GM13977 (cell line): ENCODE data around the gene IL17B.

Experiments
- DNase-seq: peaks from one replicate; pipeline ENCODE4 v3.0.0; 2012; ENCODE audit warnings: low spot score
- in situ Hi-C: fragments of 300-500 bp; cut with MboI; formaldehyde crosslinking; loops from one replicate; pipeline ENCODE4 v1.12.0; 2022; ENCODE audit warnings: low sequenced_read_pairs, low pct_unique_long_range_greater_than_20kb, mixed read lengths, inconsistent platforms; ENCODE audit not compliant: unreplicated experiment
- TF ChIP-seq, protein P1 (sequence below): IDR thresholded peaks from 2 replicates; pipeline ENCODE4 v1.5.1; 2012; ENCODE audit warnings: mild to moderate bottlenecking, control low read depth; ENCODE audit not compliant: insufficient read depth; ENCODE audit errors: extremely low read depth, missing control alignments

The IL17B gene

DNA sequence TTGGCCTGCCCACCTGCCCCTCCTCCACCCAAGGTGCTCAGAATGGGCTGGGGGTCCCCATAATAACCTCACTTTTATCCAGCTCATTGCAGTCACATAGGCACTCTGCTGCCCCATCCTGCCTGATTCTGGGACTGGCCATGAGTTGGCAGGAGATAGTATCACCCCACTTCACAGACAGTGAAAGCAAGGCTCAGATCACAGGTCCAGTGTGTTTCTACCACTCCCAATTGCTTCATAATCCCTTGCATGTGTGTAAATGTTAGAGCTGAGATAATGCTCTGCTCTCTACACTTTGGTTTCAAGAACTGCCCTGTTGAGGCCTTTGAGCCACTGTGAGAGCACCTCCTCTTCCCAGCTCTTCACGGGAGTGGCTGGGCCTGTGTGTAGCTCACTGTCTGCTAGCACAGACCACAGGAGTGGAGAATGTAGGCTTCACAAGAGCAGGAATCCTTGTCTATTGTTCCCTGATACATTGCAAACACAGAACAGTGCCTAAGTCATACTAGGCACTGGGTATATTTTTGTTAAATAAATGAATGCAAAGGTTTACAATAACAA, 12.8 kb downstream of the IL17B start:
- in situ Hi-C loops = no loop called here
- TF ChIP-seq, protein P1, sequence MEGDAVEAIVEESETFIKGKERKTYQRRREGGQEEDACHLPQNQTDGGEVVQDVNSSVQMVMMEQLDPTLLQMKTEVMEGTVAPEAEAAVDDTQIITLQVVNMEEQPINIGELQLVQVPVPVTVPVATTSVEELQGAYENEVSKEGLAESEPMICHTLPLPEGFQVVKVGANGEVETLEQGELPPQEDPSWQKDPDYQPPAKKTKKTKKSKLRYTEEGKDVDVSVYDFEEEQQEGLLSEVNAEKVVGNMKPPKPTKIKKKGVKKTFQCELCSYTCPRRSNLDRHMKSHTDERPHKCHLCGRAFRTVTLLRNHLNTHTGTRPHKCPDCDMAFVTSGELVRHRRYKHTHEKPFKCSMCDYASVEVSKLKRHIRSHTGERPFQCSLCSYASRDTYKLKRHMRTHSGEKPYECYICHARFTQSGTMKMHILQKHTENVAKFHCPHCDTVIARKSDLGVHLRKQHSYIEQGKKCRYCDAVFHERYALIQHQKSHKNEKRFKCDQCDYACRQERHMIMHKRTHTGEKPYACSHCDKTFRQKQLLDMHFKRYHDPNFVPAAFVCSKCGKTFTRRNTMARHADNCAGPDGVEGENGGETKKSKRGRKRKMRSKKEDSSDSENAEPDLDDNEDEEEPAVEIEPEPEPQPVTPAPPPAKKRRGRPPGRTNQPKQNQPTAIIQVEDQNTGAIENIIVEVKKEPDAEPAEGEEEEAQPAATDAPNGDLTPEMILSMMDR = no peak
- no peak for DNase-seq

DNA sequence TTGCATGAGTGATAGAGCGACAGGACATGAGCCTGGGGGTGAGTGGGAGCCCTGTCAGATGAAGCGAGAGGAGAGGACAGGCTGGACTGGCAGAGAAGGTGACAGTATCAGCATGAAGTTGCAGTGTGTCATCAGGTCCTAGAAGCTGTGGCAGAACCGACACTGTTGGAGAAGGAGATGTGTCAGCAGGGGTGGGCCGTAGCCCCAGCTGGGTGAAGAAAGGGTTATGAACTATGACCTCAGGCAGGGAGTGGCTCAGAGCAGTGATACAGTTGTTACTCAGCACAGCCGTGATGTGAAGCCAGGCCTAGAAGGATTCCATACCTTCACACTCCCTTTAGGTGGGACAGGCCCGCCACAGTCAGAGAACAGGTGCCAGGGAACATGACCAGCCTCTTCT, 13.7 kb downstream of the IL17B start:
- no peak for DNase-seq
- in situ Hi-C loops = no loop called here
- TF ChIP-seq, protein P1 = no peak

DNA sequence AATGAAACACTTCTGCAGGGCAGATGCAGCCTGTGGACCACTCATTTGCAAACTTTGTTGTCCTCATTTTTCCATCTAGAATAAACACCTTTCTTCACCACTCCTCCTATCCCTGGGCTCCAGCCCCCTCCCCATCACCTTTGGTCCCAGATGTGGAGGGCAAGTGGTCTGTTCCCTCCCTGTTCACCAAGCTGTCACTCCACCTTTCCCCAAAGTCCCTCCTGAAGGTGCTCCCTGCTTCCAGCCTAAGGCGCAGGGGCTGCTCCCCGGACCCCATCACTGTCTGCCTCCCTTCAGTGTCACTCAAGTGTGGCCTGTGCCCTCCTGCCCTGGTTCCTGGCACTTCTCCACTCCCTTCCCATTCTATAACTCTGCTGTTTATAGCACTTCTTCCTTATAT, 14.4 kb downstream of the IL17B start:
- in situ Hi-C loops = no loop called here
- TF ChIP-seq, protein P1 = no peak
- DNase-seq = no peak

DNA sequence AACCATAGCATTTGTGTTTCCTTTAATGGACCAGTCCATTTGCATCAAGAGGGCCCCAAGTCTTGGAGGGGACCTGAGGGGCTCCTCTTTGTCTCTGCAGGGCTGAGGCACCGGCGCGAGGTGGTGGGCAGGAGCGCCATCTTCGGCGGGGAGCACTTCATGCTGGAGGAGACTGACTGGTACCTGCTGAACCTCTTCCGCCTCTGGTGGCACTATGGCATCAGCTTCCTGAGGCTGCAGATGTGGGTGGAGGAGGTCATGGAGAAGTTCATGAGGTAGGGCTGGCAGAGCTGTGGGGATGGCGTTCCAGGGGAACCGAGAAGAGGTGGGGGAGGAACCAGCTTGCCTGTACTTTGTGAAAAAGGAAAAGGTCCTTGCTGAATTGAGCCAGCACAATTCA, 15.2 kb downstream of the IL17B start:
- in situ Hi-C loops = no loop called here
- TF ChIP-seq, protein P1 = no peak
- DNase-seq = no peak

DNA sequence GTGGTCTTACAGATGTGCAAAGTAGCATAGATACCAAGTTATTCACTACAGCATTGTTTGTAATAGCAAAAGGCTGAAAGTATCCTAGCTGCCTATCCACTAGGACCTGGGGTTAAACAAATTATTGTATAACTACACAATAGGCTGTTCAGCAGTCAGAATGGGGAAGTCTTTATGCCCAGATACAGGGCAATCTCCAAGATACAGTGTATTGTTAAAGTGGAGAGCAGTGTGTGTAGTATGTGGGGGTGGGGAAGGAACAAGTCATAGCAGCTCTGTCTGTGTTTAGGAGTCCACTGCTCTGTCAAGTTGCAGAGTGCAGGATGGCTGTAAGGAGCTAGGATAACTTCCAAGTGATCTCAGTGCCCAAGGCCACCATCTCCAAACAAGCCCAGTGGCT, 15.7 kb downstream of the IL17B start:
- DNase-seq = no peak
- TF ChIP-seq, protein P1 = no peak
- in situ Hi-C loops = no loop called here

DNA sequence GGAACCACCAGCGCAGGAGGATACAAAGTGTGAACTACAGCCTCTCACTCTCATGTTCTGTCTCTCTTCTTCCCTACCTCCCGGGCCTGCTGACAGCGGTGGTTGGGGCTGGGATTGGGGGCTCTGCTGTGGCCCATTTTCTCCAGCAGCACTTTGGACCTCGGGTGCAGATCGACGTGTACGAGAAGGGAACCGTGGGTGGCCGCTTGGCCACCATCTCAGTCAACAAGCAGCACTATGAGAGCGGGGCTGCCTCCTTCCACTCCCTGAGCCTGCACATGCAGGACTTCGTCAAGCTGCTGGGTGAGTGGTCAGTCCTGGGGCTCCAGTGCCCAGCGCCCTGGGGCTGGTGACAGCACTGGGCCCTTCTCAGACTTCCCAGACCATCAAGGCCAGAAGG, 16.6 kb downstream of the IL17B start:
- no peak for DNase-seq
- TF ChIP-seq, protein P1 = no peak
- in situ Hi-C loops = no loop called here

DNA sequence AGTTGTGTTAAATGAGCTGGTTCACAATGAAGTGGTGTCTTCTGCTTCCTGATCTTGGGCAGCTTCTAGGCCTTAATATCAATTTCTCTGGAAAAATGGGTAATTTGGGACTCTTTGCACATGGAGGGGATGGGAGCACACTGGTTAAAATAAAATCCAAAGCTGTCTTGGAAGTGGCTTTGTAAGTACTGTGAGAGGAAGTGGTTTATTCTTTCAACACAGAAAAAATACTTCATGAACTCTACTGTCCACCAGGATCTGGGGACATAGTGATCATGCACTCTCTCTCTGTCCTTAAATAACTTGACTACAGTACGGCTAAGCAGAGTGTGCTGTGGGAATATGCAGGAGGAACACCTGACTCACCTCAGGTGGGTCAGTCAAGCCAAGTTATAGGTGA, 18.8 kb downstream of the IL17B start:
- DNase-seq = no peak
- TF ChIP-seq, protein P1 = no peak
- in situ Hi-C loops = no loop called here
